Nephron progenitor cell (in vitro differentiated cells): ENCODE data around the gene PFN2.
A peak's percentile ranks its signal among the peaks of the same experiment; 100 is the strongest.

Source experiments
- DNase-seq: peaks from one replicate; pipeline ENCODE4 v3.0.0; 2021
- H3K27ac Mint-ChIP-seq: 2 replicates; pipeline ENCODE4 v1.8.0; 2021; ENCODE audit warnings: mild to moderate bottlenecking, moderate library complexity, mixed read lengths
- H3K27me3 Mint-ChIP-seq: 2 replicates; pipeline ENCODE4 v1.8.0; 2021; ENCODE audit warnings: mild to moderate bottlenecking, low read depth, mixed read lengths; ENCODE audit not compliant: poor library complexity
- H3K36me3 Mint-ChIP-seq: 2 replicates; pipeline ENCODE4 v1.8.0; 2021; ENCODE audit warnings: low read depth, mixed read lengths
- H3K4me1 Mint-ChIP-seq: 2 replicates; pipeline ENCODE4 v1.8.0; 2021; ENCODE audit warnings: mixed read lengths
- H3K4me3 Mint-ChIP-seq: 2 replicates; pipeline ENCODE4 v1.8.0; 2021; ENCODE audit warnings: mild to moderate bottlenecking, moderate library complexity, mixed read lengths
- H3K9me3 Mint-ChIP-seq: 2 replicates; pipeline ENCODE4 v1.8.0; 2021; ENCODE audit warnings: mild to moderate bottlenecking, moderate library complexity, mixed read lengths
- TF ChIP-seq, protein P1 (sequence below): fragments of 200-600 bp; sonication (generic); IDR thresholded peaks from 2 replicates; pipeline ENCODE4 v1.5.0; 2021; ENCODE audit warnings: antibody characterized with exemption

PFN2 gene

DNA sequence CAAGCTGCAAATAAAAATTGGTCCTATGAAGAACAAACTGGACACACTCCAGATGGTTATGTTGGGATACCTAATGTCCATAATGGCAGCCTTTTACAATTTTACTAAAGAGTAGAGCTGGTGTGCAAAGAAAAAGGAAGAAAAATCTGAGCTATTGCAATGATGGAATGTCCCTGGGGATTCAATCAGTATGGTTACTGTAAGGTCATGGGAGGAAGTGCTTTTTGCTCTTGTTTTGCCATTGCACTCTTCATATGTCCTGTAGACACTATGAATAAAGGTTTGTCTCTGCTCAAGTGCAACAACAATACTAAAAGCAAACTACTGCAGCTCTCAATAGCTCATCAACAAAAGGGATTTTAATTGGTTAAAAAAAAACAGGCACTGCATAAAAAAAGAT, 5.4 kb downstream of the PFN2 start:
- TF ChIP-seq, protein P1, sequence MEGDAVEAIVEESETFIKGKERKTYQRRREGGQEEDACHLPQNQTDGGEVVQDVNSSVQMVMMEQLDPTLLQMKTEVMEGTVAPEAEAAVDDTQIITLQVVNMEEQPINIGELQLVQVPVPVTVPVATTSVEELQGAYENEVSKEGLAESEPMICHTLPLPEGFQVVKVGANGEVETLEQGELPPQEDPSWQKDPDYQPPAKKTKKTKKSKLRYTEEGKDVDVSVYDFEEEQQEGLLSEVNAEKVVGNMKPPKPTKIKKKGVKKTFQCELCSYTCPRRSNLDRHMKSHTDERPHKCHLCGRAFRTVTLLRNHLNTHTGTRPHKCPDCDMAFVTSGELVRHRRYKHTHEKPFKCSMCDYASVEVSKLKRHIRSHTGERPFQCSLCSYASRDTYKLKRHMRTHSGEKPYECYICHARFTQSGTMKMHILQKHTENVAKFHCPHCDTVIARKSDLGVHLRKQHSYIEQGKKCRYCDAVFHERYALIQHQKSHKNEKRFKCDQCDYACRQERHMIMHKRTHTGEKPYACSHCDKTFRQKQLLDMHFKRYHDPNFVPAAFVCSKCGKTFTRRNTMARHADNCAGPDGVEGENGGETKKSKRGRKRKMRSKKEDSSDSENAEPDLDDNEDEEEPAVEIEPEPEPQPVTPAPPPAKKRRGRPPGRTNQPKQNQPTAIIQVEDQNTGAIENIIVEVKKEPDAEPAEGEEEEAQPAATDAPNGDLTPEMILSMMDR: no peak
- H3K4me3 Mint-ChIP-seq: peak overlapping the region; percentile 62
- no peaks in the 10 kb centered on the region for H3K9me3 Mint-ChIP-seq
- DNase-seq: no peak
- H3K36me3 Mint-ChIP-seq: peaks cover 42% of the 10 kb centered on the region
- H3K4me1 Mint-ChIP-seq: peaks cover 49% of the 10 kb centered on the region
- H3K27me3 Mint-ChIP-seq: no peaks in the 10 kb centered on the region
- H3K27ac Mint-ChIP-seq: no peak overlapping the region

DNA sequence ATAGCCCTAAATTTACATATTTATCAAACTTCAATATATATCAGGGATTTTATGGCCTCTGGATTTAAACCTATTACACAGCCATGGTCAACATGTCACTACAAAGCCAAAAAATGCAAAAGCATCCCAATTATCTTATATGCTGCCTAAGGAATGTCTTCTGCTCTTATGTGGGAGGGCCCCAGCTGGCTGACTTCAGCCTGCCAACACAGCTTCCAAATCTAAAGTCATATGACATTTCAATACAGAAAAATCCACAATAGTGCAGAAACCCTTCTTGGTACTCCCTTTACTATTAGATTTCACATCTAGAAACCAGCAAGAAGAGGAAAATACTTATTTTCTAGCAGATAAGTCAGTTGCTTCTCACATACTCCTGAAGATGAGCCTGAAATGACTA, 6.4 kb downstream of the PFN2 start:
- TF ChIP-seq, protein P1: no peak
- Mint-ChIP-seq H3K9me3 (no peaks in the 10 kb centered on the region), H3K27me3 (no peaks in the 10 kb centered on the region), H3K27ac (no peak overlapping the region), H3K4me3 (no peak overlapping the region), H3K4me1 (peaks cover 49% of the 10 kb centered on the region), H3K36me3 (peaks cover 48% of the 10 kb centered on the region)
- DNase-seq: no peak

DNA sequence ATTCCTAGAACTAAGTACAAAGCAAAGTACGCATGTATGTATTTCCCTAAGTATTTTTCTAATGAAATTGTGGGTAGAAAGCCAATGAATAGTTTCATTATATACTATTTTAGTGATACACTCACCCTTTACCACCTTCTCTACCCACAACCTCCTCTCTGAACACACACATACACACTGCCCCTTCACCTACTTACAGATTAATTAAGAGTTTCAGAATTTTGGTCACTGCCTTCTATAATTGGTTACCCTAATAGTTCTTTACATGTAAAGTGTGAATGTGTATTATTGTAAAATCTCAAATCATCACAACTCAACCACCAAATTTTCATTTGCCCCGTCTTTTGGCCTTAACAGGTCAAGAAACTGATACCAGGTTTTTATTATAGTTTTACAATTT, 7.2 kb downstream of the PFN2 start:
- Mint-ChIP-seq H3K27me3 (no peaks in the 10 kb centered on the region), H3K9me3 (no peaks in the 10 kb centered on the region), H3K4me3 (no peak overlapping the region), H3K27ac (no peak overlapping the region), H3K36me3 (peaks cover 54% of the 10 kb centered on the region), H3K4me1 (peaks cover 44% of the 10 kb centered on the region)
- TF ChIP-seq, protein P1: no peak
- no peak for DNase-seq

DNA sequence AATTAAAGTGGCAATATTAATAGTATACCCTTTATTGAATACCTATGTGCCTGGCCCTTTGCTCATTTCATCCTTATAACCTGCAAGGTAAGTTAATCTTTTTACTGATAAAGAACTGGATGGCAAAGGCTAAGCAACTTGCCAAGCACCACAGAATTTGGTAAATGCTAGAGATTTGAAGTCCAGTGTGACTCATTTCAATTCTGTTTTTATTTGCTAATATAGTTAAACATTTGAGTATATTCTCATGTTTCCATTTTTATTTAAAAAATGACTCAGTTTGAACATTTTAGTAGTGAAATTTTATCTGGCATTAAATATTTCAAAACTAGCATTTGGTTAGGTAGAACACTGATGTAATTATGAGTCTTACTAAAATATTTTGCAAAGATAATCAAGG, 11.3 kb downstream of the PFN2 start:
- peaks cover 3% of the 10 kb centered on the region for H3K4me1 Mint-ChIP-seq
- DNase-seq: no peak

DNA sequence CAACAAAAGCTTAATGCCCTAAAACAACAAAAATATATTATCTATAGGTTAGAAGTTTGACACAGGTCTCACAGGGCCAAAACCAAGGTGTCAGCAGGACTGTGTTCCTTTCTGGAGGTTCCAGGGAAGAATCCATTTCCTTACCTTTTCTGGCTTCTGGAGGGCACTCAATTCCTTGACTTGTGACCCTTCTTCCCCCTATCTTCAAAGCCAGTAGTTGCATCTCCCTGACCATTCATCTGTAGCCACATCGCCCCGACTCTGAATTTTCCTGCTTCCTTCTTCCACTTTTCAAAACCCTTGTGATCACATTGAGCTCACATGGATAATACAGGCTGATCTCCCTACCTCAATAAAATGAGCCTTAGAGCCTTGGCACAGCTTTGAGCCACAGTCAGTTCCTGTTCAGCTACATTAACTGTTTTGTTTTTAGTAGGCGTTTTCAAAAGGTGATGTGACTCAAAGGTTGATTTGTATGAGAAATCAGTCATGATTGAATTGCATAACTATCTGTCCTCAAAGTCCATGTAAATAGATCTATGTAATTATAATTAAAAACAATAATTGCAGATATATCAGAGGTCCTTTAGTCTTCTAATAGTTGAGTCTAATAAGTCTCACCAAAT, 12.4 kb downstream of the PFN2 start:
- H3K4me1 Mint-ChIP-seq: no peaks in the 10 kb centered on the region
- no peaks in the 10 kb centered on the region for H3K27me3 Mint-ChIP-seq
- H3K27ac Mint-ChIP-seq: peak overlapping the region; percentile 67
- no peak overlapping the region for H3K4me3 Mint-ChIP-seq
- no peaks in the 10 kb centered on the region for H3K9me3 Mint-ChIP-seq
- DNase-seq: no peak
- TF ChIP-seq, protein P1: no peak
- peaks cover 51% of the 10 kb centered on the region for H3K36me3 Mint-ChIP-seq

More for the DNA sequence above, 11.3 kb downstream of the PFN2 start:
- Mint-ChIP-seq H3K27me3 (no peaks in the 10 kb centered on the region), H3K36me3 (peaks cover 53% of the 10 kb centered on the region), H3K27ac (no peak overlapping the region), H3K9me3 (no peaks in the 10 kb centered on the region), H3K4me3 (no peak overlapping the region)
- TF ChIP-seq, protein P1: no peak
